Transverse colon (tissue), 3 donors: ENCODE results near the gene CHRND.

Experiments used
- CTCF ChIP-seq, 5 experiments: fragments of 200-600 bp in 3 of 5; fragments of 450-650 bp in 2 of 5; sonication (generic) in 3 of 5; IDR thresholded peaks; 1 replicate in 2 of 5; 2 replicates in 3 of 5; pipeline ENCODE4 v1.5.1; 2016 to 2017; ENCODE audit warnings: antibody characterized with exemption in 5 of 5, inconsistent platforms in 3 of 5, mild to moderate bottlenecking in 2 of 5, moderate library complexity in 1 of 5
- POLR2A ChIP-seq: fragments of 450-650 bp; IDR thresholded peaks from one replicate; pipeline ENCODE4 v1.6.1; 2016; ENCODE audit warnings: antibody characterized with exemption, mild to moderate bottlenecking, moderate library complexity

GRCh38 chr2:232541961-232542714, 16.2 kb downstream of the CHRND start:
- TF ChIP-seq CTCF (IDR thresholded peaks at IDR 0.05) (no peak), POLR2A (no peak)
